GM18909 (cell line): ENCODE results near the gene FEZ2.
"Not testable (repeated sequence)": the region's sequence is repeated elsewhere in the genome, so short reads cannot be mapped to it uniquely, and the experiment has no call there.

Experiments used
- ATAC-seq: cut with Tn5 transposase; IDR thresholded peaks from one replicate; pipeline ENCODE4 v1.9.1; 2021; ENCODE audit warnings: mild to moderate bottlenecking; ENCODE audit not compliant: unreplicated experiment, poor library complexity

FEZ2 gene

GRCh38 chr2:36597532-36598377 is at the start of gene FEZ2:
Gene FEZ2 (minus strand): TSS chr2:36598168. CDS start chr2:36598142, 26 bp downstream.
- peak; percentile 99 for ATAC-seq

DNA sequence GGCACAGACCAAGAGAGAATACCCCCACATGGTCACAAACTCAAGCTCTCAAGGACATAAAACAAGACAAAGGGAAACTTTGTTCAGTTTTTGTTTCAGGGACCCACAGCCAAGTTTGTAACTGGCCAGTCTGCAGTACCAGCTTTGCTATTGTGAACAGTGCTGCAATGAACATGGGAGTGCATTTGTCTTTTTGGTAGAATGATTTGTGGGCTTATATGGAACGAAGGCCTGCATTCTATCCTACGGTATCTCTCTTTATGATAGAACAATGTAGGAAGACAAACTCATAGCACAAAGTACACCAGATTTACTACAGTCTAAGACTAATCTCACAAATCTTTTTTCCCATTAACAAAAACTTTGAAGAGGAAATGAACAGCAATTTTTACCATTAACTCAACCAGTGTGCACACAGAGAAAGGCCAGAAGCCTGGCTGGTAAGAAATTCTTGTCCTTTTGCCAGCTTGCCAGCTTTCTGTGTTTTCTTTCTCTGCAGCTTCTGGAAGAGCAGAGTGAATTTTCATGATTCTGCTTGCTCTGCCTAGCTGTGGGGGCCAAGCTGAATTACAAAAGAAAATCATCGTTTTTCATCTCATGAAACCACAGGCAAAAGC is 37.1 kb upstream of the FEZ2 start:
- ATAC-seq: no peak

DNA sequence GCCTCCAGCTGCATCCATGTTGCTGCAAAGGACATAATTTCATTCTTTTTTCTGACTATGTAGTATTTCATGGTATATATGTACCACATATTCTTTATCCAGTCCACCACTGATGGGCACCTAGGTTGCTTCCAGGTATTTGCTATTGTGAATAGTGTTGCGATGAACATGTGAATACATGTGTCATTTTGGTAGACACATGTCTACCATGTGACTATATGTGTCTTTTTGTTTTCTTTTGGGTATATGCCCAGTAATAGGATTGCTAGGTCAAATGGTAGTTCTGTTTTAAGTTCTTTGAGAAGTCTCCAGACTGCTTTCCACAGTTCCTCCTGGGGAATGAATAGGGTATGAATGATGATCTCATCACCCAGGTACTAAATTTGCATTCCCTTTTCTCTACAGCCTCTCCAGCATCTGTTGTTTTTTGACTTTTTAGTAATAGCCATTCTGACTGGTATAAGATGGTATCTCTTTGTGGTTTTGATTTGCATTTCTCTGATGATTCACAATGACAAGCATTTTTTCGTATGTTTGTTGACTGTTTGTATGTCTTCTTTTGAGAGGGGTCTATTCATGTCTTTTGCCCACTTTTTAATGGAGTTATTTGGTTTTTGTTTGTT is 35.6 kb upstream of the FEZ2 start:
- ATAC-seq: no peak

GRCh38 chr2:36626756-36627155 is 28.8 kb upstream of the FEZ2 start:
- ATAC-seq: no peak

DNA sequence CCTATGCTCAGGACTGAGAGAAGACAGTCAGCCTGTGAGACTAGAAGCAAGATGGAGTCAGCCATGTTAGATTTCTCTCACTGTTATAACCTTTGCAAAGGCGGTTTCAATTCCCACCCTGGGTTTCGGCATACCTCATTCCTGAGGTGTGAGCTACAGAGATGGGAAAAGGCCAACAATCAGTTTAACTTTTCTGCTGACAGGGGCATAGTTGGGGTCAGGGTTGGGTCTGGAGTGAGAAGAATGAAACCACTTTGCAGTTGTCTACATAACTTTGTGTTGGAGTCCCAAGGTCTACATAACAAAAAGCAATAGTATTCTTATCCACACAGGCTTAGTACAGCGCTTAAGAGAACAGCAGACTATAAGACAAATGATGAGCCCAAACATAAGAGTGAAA is 28.1 kb upstream of the FEZ2 start:
- ATAC-seq: no peak

DNA sequence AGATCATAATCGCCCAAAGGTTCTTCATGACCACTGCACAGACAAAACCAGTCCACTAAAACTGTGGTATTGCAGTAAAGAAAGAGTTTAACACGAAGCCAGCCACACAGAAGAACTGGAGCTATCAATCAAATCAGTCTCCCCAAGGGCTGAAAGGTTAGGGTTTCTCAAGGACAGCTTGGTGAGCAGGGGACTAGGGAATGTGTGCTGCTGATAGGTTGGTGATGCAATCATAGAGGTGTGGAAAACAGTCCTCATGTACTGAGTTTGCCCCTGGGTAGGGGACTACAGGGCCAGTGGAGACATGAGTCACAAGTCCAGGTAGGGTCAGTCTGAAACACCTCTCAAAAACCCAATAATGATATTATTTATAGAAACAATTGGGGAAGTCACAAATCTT is 27.3 kb upstream of the FEZ2 start:
- no peak for ATAC-seq

GRCh38 chr2:36620321-36620720 is 22.4 kb upstream of the FEZ2 start:
- ATAC-seq: no peak

- peak; percentile 99 for ATAC-seq
Measured at GRCh38 chr2:36618381-36618780, 20.4 kb upstream of the FEZ2 start.

- no peak for ATAC-seq
Measured at GRCh38 chr2:36616947-36617346, 19.0 kb upstream of the FEZ2 start.

GRCh38 chr2:36615222-36615621 is 17.3 kb upstream of the FEZ2 start:
- no peak for ATAC-seq

- ATAC-seq: no peak
Measured at GRCh38 chr2:36613801-36614200, 15.8 kb upstream of the FEZ2 start.

DNA sequence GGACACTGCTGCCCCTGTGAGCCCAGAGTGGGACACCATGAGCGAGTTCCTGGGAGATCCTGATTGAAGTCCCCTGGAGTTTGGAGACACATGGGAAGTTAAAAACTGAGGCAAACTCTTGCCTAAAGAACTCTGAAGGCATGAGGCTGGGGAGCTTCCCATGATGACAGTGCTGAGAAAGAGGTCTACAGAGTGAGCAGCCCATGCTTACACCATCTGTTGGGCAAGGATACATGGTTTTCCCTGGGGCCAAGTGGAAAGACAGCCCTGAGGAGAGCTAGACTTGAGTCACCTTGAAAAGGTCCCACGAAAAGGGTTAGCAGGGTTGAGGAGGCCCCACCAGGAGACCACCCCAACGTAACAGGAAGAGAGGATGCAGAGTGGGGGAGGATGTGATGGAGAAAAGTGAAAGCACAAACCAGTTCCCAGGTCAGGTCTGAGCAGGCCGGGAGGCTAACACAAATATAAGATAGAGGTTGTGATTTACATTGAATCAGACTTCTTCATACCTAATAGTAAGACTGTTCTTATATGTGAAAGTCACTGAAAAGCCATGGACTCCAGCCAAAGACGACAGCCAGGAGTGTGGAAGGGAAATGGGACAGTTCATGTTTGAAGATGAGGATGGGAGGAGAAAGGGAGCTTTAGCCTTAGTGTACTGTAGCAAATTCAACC is 13.5 kb upstream of the FEZ2 start:
- no peak for ATAC-seq

DNA sequence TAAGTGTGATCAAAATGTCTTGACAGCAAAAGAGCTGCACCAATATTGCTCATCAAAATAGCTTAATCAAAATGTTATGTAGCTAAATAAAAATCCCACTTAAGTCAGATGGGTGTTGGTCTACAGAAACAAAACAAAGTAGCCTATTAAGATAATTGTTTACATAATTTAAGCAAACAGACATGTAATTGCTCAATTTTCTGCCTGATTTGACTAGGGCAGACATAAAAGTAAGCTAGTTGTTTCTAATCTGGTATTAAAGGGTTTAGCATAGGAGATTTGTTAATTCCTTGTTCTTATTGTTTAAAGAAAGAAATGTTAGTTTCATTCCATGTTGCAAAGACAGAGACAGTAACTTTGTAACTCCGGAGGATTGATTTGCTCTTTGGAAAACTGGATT is 11.5 kb upstream of the FEZ2 start:
- no peak for ATAC-seq

DNA sequence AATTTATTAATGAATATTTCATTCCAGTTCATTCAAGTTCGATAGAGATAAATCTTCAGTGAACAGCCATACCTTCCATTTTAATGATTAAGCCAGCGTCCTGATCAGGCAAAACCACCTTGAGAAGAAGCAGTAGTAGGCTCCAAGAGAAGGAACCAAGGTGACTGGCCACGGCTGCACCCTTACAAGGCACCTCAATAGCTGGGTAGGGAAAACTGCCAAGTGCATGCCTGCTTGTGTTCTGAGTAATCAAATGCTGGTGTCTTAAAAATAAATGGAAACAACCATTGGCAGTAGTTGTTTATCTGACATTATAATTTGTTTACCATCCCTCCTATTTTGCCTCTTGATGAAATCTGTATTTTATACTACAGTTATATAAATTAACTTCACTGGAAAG is 10.0 kb upstream of the FEZ2 start:
- no peak for ATAC-seq

GRCh38 chr2:36606925-36607324 is 9.0 kb upstream of the FEZ2 start:
- ATAC-seq: no peak

GRCh38 chr2:36605273-36605672 is 7.3 kb upstream of the FEZ2 start:
- no peak for ATAC-seq

DNA sequence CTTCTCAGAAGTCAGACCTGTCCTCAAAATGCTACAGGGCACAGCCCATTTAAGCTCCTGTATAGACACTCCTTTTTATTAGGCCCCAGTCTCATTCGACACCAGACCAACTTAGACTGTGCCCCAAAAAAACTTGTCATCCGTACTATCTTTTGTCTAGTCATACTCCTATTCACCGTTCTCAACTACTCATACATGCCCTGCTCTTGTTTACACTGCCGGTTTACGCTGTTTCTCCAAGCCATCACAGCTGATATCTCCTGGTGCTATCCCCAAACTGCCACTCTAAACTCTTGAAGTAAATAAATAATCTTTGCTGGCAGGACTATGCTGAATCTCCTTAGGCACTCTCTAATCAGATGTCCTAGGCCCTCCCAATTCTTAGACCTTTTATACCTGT is 5.7 kb upstream of the FEZ2 start:
- ATAC-seq: not testable (repeated sequence)

GRCh38 chr2:36597003-36597531 is 901 bp downstream of the FEZ2 start:
- ATAC-seq: no peak

GRCh38 chr2:36596397-36596796 is 1.6 kb downstream of the FEZ2 start:
- no peak for ATAC-seq

- ATAC-seq: no peak
Measured at GRCh38 chr2:36594849-36595248, 3.1 kb downstream of the FEZ2 start.

DNA sequence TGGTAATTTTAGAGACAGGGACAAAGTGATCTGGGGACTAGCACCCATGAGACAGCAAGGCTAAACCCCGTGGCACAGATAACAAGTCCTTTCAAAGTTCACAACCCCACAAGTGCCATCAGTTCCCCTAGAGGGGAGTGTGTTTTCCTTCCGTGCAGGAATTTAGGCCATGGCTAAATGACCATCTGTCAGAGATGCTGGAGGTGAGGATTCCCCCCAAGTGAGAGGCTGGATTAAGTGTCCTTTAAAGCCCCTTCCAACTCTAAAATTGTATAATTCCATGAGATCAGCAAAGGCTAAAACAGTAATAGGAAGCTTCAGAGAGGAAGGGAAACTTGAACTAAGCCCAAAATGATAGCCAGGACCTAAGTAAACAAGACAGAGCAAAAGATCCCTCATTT is 8.7 kb downstream of the FEZ2 start:
- ATAC-seq: no peak
